DOHH2 (cell line): ENCODE results near the gene SYNDIG1.

ENCODE experiments used
- H3F3A ChIP-seq: fragments of 200-600 bp; sonication (generic), shearing (Covaris generic); 2 replicates; pipeline ENCODE4 v1.6.0; 2016; ENCODE audit warnings: antibody characterized with exemption, mild to moderate bottlenecking; ENCODE audit not compliant: control insufficient read depth, insufficient read depth
- H3K27ac ChIP-seq: fragments of 200-600 bp; sonication (generic); 2 replicates; pipeline ENCODE4 v1.5.1; 2014; ENCODE audit warnings: low read depth, mild to moderate bottlenecking, low read length, moderate library complexity
- H3K27me3 ChIP-seq: fragments of 200-600 bp; sonication (generic); 2 replicates; pipeline ENCODE4 v1.6.1; 2014; ENCODE audit warnings: mild to moderate bottlenecking, low read length, mixed read lengths; ENCODE audit not compliant: control insufficient read depth
- H3K36me3 ChIP-seq: fragments of 200-600 bp; sonication (generic); 2 replicates; pipeline ENCODE4 v1.6.1; 2014; ENCODE audit warnings: mild to moderate bottlenecking, low read length, moderate library complexity, mixed read lengths; ENCODE audit not compliant: control insufficient read depth
- H3K4me1 ChIP-seq: fragments of 200-600 bp; sonication (generic); 2 replicates; pipeline ENCODE4 v1.6.1; 2014; ENCODE audit warnings: mild to moderate bottlenecking, low read length, mixed read lengths; ENCODE audit not compliant: control insufficient read depth
- H3K4me2 ChIP-seq: fragments of 200-600 bp; sonication (generic); 2 replicates; pipeline ENCODE4 v1.6.0; 2014; ENCODE audit warnings: mild to moderate bottlenecking, low read length, moderate library complexity
- H3K4me3 ChIP-seq: fragments of 200-600 bp; sonication (generic); 2 replicates; pipeline ENCODE4 v1.5.1; 2014; ENCODE audit warnings: mild to moderate bottlenecking, low read length, mixed read lengths
- H3K79me2 ChIP-seq: fragments of 200-600 bp; sonication (generic); 2 replicates; pipeline ENCODE4 v1.6.1; 2014; ENCODE audit warnings: mild to moderate bottlenecking, low read length, mixed read lengths; ENCODE audit not compliant: control insufficient read depth
- H3K9me2 ChIP-seq: fragments of 200-600 bp; sonication (generic); replicated peaks from 2 replicates; pipeline ENCODE4 v1.6.1; 2014; ENCODE audit warnings: mild to moderate bottlenecking, low read length, mixed read lengths; ENCODE audit not compliant: control insufficient read depth
- H3K9me3 ChIP-seq: fragments of 200-600 bp; sonication (generic); 2 replicates; pipeline ENCODE4 v1.6.1; 2014; ENCODE audit warnings: antibody characterized with exemption, low read length, mixed read lengths; ENCODE audit not compliant: control insufficient read depth, insufficient read depth
- H4K20me1 ChIP-seq: fragments of 200-600 bp; sonication (generic); 2 replicates; pipeline ENCODE4 v1.6.0; 2014; ENCODE audit warnings: low read depth, mild to moderate bottlenecking, antibody characterized with exemption, low read length, moderate library complexity; ENCODE audit not compliant: control insufficient read depth, insufficient read depth
- CTCF ChIP-seq: fragments of 200-600 bp; sonication (generic); IDR thresholded peaks from one replicate; pipeline ENCODE4 v1.5.1; 2014; ENCODE audit warnings: antibody characterized with exemption, mild to moderate bottlenecking, low read depth, low read length; ENCODE audit not compliant: poor library complexity, severe bottlenecking
- EZH2phosphoT487 ChIP-seq: fragments of 200-600 bp; sonication (generic); IDR thresholded peaks from 2 replicates; pipeline ENCODE4 v1.6.1; 2017; ENCODE audit warnings: borderline replicate concordance, mild to moderate bottlenecking, antibody characterized with exemption, low read length, moderate library complexity, mixed read lengths

Gene SYNDIG1

DNA sequence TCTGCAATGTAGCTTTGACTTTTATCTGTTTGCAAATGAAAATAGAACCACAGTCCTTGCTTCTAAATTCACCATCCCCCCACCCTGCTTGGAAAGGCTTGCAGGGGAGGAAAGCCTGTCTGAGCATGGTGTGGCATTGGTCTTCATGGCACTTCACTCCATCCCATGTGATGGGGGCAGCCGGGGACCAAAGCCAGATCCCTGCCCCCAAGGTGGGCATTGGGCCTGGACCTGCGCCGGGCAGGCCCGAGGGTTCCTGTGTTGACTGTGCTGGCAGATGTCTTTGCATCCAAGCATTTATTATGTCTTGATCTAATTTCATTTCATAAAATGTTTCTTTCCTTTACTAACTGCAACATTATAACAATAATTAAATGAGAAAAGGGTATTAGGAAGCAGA lies 120.0 kb downstream of the SYNDIG1 start:
- Histone ChIP-seq H3K79me2 (no peaks in the 10 kb centered on the region), H3K27ac (no peak overlapping the region), H4K20me1 (no peaks in the 10 kb centered on the region), H3K4me3 (no peak overlapping the region), H3K36me3 (no peaks in the 10 kb centered on the region), H3K9me2 (no peaks in the 10 kb centered on the region), H3K9me3 (no peaks in the 10 kb centered on the region), H3K4me2 (no peak overlapping the region), H3K27me3 (no peaks in the 10 kb centered on the region), H3K4me1 (peaks cover 7% of the 10 kb centered on the region; the same call in 1 of the 2 replicates), H3F3A (no peaks in the 10 kb centered on the region)
- TF ChIP-seq EZH2phosphoT487 (no peak), CTCF (no peak)

GRCh38 chr20:24589815-24590177 lies 120.4 kb downstream of the SYNDIG1 start:
- TF ChIP-seq CTCF: no peak
- TF ChIP-seq EZH2phosphoT487: no peak
- Histone ChIP-seq H3K4me3 (no peak overlapping the region), H3K79me2 (no peaks in the 10 kb centered on the region), H3K27me3 (no peaks in the 10 kb centered on the region), H3K9me2 (no peaks in the 10 kb centered on the region), H3K9me3 (no peaks in the 10 kb centered on the region), H3K36me3 (no peaks in the 10 kb centered on the region), H3K4me1 (peaks cover 4% of the 10 kb centered on the region; the same call in 1 of the 2 replicates), H3K4me2 (no peak overlapping the region), H4K20me1 (no peaks in the 10 kb centered on the region), H3K27ac (no peak overlapping the region), H3F3A (no peaks in the 10 kb centered on the region)

DNA sequence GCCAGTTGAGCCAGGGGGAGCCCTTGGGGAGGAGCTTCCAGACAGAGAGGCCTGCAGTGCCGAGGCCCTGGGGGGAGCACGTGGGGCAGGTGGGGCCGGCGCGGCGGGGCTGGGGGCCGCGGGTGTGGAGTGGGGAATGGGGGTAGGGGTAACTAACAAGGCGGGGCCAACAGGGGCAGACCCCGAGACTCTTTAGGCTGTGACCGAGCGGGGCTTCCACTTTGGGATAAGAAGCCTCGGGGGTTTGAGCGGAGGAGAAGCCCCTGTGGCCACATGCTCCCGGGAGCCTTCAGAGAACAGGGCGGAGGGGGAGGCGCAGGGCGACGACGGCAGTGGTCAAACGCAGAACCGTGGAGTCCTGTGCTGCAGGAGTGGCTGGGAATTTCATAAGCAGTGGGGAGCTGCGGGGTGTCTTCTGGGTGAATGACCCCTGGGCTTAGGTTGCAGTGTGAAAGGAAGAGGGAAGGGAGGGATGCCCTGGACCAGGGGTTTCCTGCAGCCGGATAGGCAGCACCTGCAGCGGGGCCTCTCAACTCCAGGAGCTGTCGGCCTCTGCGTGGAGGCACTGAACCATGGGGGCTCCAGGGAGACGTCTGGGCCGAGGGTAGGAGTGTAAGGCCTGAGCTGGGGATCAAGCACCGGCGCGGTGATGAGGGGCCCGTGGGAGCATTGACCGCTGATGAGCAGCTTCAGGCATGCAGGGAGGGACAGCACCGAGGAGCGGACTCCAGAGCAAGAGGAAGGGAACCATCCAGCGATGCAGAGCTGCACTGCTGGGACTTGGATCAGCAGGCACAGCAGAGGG lies 121.0 kb downstream of the SYNDIG1 start:
- Histone ChIP-seq H3K9me2 (no peaks in the 10 kb centered on the region), H3K36me3 (no peaks in the 10 kb centered on the region), H3K4me2 (no peak overlapping the region), H3K9me3 (no peaks in the 10 kb centered on the region), H3K4me1 (no peaks in the 10 kb centered on the region), H3F3A (no peaks in the 10 kb centered on the region), H3K79me2 (no peaks in the 10 kb centered on the region), H3K27me3 (no peaks in the 10 kb centered on the region), H3K27ac (no peak overlapping the region), H3K4me3 (no peak overlapping the region), H4K20me1 (no peaks in the 10 kb centered on the region)
- TF ChIP-seq EZH2phosphoT487 (no peak), CTCF (no peak)

GRCh38 chr20:24597051-24597450 lies 127.6 kb downstream of the SYNDIG1 start:
- H3K27ac ChIP-seq: no peak overlapping the region
- no peaks in the 10 kb centered on the region for H3K36me3 ChIP-seq
- H3K4me2 ChIP-seq: no peak overlapping the region
- H3K9me3 ChIP-seq: no peaks in the 10 kb centered on the region
- no peaks in the 10 kb centered on the region for H4K20me1 ChIP-seq
- no peaks in the 10 kb centered on the region for H3K9me2 ChIP-seq
- no peaks in the 10 kb centered on the region for H3F3A ChIP-seq
- H3K4me3 ChIP-seq: no peak overlapping the region
- H3K4me1 ChIP-seq: no peaks in the 10 kb centered on the region
- H3K27me3 ChIP-seq: no peaks in the 10 kb centered on the region
- TF ChIP-seq EZH2phosphoT487 (no peak), CTCF (no peak)
- no peaks in the 10 kb centered on the region for H3K79me2 ChIP-seq
